Mesothelial cell of epicardium (in vitro differentiated cells): Measurements from ENCODE around the gene DENND1A. TPM values are rescaled to one million over a fixed set of nuclear protein-coding genes. Genes with fewer than 3 reads are reported as not detected.

Experiments
- DNase-seq, 2 experiments: peaks; one replicate each; pipeline ENCODE4 v3.0.0; 2021; ENCODE audit warnings: low spot score in 2 of 2; ENCODE audit not compliant: unreplicated experiment in 2 of 2
- H3K27ac Mint-ChIP-seq: 2 replicates; pipeline ENCODE4 v1.8.0; 2021; ENCODE audit warnings: mixed read lengths
- H3K27me3 Mint-ChIP-seq: 2 replicates; pipeline ENCODE4 v1.8.0; 2021; ENCODE audit warnings: low read depth, mixed read lengths
- H3K36me3 Mint-ChIP-seq: 2 replicates; pipeline ENCODE4 v1.8.0; 2021; ENCODE audit warnings: mixed read lengths
- H3K4me1 Mint-ChIP-seq: 2 replicates; pipeline ENCODE4 v1.8.0; 2021; ENCODE audit warnings: mixed read lengths
- H3K4me3 Mint-ChIP-seq: 2 replicates; pipeline ENCODE4 v1.8.0; 2021; ENCODE audit warnings: mild to moderate bottlenecking, moderate library complexity, mixed read lengths
- H3K9me3 Mint-ChIP-seq: 2 replicates; pipeline ENCODE4 v1.8.0; 2021; ENCODE audit warnings: mixed read lengths
- total RNA-seq: library from RNA; stranded (reverse); gene quantifications from 3 replicates; pipeline ENCODE4 v1.2.1, GENCODE V29; 2021
- TF ChIP-seq, protein P1 (sequence below): fragments of 200-600 bp; sonication (generic); IDR thresholded peaks from one replicate; pipeline ENCODE4 v1.5.0; 2021; ENCODE audit warnings: antibody characterized with exemption; ENCODE audit not compliant: unreplicated experiment

DENND1A gene
- total RNA-seq, 1 donor from 2014 or later: 23.4 TPM

DNA sequence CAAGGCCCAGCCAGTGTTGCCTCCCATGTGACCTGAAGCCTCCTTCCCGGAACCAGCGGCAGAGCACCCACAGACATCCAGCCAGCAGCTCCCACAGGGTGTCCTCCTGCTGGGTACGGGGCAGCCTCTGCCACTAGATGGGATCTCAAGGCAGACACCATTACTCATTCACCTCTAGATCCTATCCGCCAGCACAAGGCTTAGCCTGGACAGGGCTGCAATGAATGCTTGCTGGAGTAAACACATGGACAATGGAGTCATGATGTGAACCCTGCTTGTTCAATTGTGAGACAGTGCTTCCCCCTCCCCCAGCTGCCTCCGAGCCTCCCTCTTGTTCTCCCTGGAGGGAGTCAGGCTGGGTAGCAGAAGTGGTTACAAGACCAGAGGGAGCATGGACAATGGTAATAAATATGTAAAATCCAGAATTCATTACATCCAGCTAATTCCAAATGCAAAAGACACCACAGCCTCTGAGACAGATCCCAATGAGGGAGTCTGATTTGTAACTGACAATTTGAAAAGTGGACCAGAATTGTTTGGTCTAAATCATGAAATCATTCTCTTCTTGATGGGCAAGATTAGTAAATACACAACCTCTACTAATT lies 441.9 kb downstream of the DENND1A start:
- H3K9me3 Mint-ChIP-seq: no peaks in the 10 kb centered on the region
- H3K27ac Mint-ChIP-seq: no peak overlapping the region
- no peaks in the 10 kb centered on the region for H3K4me1 Mint-ChIP-seq
- H3K4me3 Mint-ChIP-seq: no peak overlapping the region
- TF ChIP-seq, protein P1, sequence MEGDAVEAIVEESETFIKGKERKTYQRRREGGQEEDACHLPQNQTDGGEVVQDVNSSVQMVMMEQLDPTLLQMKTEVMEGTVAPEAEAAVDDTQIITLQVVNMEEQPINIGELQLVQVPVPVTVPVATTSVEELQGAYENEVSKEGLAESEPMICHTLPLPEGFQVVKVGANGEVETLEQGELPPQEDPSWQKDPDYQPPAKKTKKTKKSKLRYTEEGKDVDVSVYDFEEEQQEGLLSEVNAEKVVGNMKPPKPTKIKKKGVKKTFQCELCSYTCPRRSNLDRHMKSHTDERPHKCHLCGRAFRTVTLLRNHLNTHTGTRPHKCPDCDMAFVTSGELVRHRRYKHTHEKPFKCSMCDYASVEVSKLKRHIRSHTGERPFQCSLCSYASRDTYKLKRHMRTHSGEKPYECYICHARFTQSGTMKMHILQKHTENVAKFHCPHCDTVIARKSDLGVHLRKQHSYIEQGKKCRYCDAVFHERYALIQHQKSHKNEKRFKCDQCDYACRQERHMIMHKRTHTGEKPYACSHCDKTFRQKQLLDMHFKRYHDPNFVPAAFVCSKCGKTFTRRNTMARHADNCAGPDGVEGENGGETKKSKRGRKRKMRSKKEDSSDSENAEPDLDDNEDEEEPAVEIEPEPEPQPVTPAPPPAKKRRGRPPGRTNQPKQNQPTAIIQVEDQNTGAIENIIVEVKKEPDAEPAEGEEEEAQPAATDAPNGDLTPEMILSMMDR: no peak
- no peaks in the 10 kb centered on the region for H3K36me3 Mint-ChIP-seq
- DNase-seq: no peak
- H3K27me3 Mint-ChIP-seq: no peaks in the 10 kb centered on the region

GRCh38 chr9:123486431-123486830 lies 443.5 kb downstream of the DENND1A start:
- DNase-seq: no peak
- Mint-ChIP-seq H3K4me1 (no peaks in the 10 kb centered on the region), H3K4me3 (no peak overlapping the region), H3K9me3 (no peaks in the 10 kb centered on the region), H3K36me3 (no peaks in the 10 kb centered on the region), H3K27ac (no peak overlapping the region), H3K27me3 (no peaks in the 10 kb centered on the region)
- TF ChIP-seq, protein P1: no peak

DNA sequence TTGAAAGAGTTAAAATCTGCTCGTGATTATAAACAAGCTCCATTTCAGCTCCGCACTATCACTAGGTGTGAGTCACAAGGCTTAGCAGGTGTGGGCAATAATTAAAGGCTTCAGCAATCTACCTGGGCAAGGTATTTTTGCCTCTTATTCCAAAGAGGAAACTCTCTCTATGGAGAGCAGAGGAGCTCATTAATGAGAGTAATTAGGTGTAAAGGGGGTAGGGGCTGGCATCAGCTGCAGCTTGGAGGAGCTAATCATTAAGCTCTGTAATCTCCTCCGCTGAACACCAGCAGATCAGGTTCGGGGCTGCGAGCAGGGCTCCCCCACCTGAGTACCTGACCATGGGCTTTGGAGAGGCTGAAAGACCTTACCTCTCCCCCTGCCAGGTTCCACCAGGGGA lies 444.7 kb downstream of the DENND1A start:
- no peak for DNase-seq
- TF ChIP-seq, protein P1: no peak
- no peaks in the 10 kb centered on the region for H3K9me3 Mint-ChIP-seq
- H3K27me3 Mint-ChIP-seq: peaks cover under 1% of the 10 kb centered on the region
- no peak overlapping the region for H3K4me3 Mint-ChIP-seq
- no peaks in the 10 kb centered on the region for H3K36me3 Mint-ChIP-seq
- no peak overlapping the region for H3K27ac Mint-ChIP-seq
- no peaks in the 10 kb centered on the region for H3K4me1 Mint-ChIP-seq

DNA sequence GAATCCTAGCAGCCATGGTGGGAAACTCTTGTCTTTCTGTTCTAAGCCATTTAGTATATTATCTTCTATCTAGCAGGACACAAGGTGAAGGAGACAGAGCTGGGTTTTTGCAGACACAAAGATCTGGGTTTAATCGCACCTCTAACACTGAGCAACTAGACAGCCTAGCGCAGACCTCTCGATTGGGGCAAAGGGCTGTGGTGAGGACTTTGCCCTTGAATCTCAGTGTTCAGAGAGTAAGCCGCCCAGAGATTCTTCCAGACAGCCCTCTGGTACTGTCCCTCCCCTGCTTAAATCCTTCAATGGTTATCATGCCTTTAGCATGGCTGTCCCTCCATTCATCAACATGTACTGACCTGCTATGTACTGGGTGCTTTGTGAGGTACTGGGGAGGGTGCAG lies 445.8 kb downstream of the DENND1A start:
- H3K4me3 Mint-ChIP-seq: no peak overlapping the region
- H3K36me3 Mint-ChIP-seq: no peaks in the 10 kb centered on the region
- TF ChIP-seq, protein P1: no peak
- no peak overlapping the region for H3K27ac Mint-ChIP-seq
- H3K27me3 Mint-ChIP-seq: peaks cover 3% of the 10 kb centered on the region
- H3K9me3 Mint-ChIP-seq: no peaks in the 10 kb centered on the region
- DNase-seq: no peak
- H3K4me1 Mint-ChIP-seq: no peaks in the 10 kb centered on the region

DNA sequence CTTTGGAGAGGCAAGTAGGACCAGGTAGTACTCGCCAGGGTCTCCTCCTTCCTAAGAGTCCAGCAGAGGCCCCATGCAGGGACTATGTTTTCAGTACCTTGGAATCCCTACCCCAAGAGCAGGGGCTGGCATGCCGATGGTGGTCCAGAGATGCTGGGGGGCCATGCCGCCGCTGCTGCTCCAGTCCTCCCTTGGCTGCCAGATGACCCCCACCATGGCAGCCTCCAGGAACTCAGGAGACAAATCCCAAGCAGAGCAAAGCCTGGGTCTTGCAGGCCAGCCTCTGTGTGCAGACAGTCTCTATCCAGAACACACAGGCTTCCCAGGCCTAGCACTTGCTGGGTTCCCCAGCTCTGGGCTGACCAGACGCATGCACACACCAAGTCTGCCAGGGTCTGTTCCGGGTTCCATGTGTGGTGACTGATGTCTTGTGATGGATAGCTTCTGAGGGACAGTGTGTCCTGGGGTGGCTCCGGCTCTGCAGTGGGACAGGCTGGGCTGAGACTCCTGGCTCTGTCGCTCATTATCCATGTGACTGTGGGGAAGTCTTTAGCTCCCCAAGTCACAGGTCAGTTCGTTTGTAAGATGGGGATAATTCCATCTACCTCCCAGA lies 446.6 kb downstream of the DENND1A start:
- Mint-ChIP-seq H3K27me3 (peaks cover 3% of the 10 kb centered on the region), H3K9me3 (no peaks in the 10 kb centered on the region), H3K27ac (no peak overlapping the region), H3K36me3 (no peaks in the 10 kb centered on the region), H3K4me3 (no peak overlapping the region), H3K4me1 (no peaks in the 10 kb centered on the region)
- DNase-seq: no peak
- TF ChIP-seq, protein P1: no peak
